NCI-H82 treated with DMSO at 0.1 percent for 48 hours (cell line): ENCODE data around the gene INAVA.

ENCODE experiments used
- DNase-seq: peaks from one replicate; lab custom pipeline; 2025; ENCODE audit not compliant: unreplicated experiment; lab: John Stamatoyannopoulos, UW

The INAVA gene

GRCh38 chr1:200894712-200895442 lies at the start of gene INAVA:
Gene INAVA (plus strand): TSS chr1:200894900. CDS start chr1:200898401, 3,501 bp downstream.
- no peak for DNase-seq

- no peak for DNase-seq
These were observed 49.3 kb upstream of the INAVA start for GRCh38 chr1:200845360-200845759.

GRCh38 chr1:200846398-200846797 lies 48.3 kb upstream of the INAVA start:
- DNase-seq: no peak

- no peak for DNase-seq
These were observed 45.3 kb upstream of the INAVA start for GRCh38 chr1:200849430-200849829.

- no peak for DNase-seq
These were observed 44.1 kb upstream of the INAVA start for GRCh38 chr1:200850554-200850953.

- no peak for DNase-seq
These were observed 37.9 kb upstream of the INAVA start for GRCh38 chr1:200856716-200857357.

- no peak for DNase-seq
These were observed 36.9 kb upstream of the INAVA start for GRCh38 chr1:200857804-200858203.

- DNase-seq: no peak
These were observed 32.6 kb upstream of the INAVA start for GRCh38 chr1:200861937-200862647.

GRCh38 chr1:200862713-200863415 lies 31.8 kb upstream of the INAVA start:
- DNase-seq: peak; percentile 74

- no peak for DNase-seq
These were observed 28.6 kb upstream of the INAVA start for GRCh38 chr1:200866116-200866515.

GRCh38 chr1:200866521-200866920 lies 28.2 kb upstream of the INAVA start:
- no peak for DNase-seq

- peak; percentile 10 for DNase-seq
These were observed 27.5 kb upstream of the INAVA start for GRCh38 chr1:200867018-200867811.

GRCh38 chr1:200869376-200869752 lies 25.3 kb upstream of the INAVA start:
- no peak for DNase-seq

GRCh38 chr1:200869753-200870391 lies 24.8 kb upstream of the INAVA start:
- no peak for DNase-seq

- DNase-seq: no peak
These were observed 22.1 kb upstream of the INAVA start, which contains the start of gene GPR25 for GRCh38 chr1:200872446-200873115. Gene GPR25 (plus strand): TSS chr1:200872981. CDS start chr1:200873038, 57 bp downstream.

- DNase-seq: no peak
These were observed 21.5 kb upstream of the INAVA start for GRCh38 chr1:200873116-200873670.

GRCh38 chr1:200873671-200874397 lies 20.9 kb upstream of the INAVA start:
- no peak for DNase-seq

GRCh38 chr1:200874694-200875093 lies 20.0 kb upstream of the INAVA start:
- DNase-seq: no peak
